ENCODE measurements around the gene RLN3. TPM values are rescaled to one million over a fixed set of nuclear protein-coding genes. Genes with fewer than 3 reads are reported as not detected.
A peak's percentile ranks its signal among the peaks of the same experiment; 100 is the strongest.
"Not testable (repeated sequence)": the region's sequence is repeated elsewhere in the genome, so short reads cannot be mapped to it uniquely, and the experiment has no call there.

RLN3 gene
- total and polyA plus RNA-seq, 2 donors (not counting 1 experiment from before 2014, with no cell fraction given): not detected

GRCh38 chr19:14022469-14022868, 5.5 kb upstream of the RLN3 start:
- peaks cover 5% of the 10 kb centered on the region for H3K4me1 ChIP-seq (ENCODE audit: control insufficient read depth, extremely low read depth, insufficient read depth, low read length)
- H3K27me3 ChIP-seq (ENCODE audit: control insufficient read depth, insufficient read depth, low read length): no peaks in the 10 kb centered on the region
- no peaks in the 10 kb centered on the region for H4K20me1 ChIP-seq (ENCODE audit: control insufficient read depth, extremely low read depth, insufficient read depth, low read length)
- H2AFZ ChIP-seq (ENCODE audit: low read length): no peak overlapping the region
- peak; percentile 33 to 73 for DNase-seq (ENCODE audit: low read depth in 2 of 2)
- H3K79me2 ChIP-seq (ENCODE audit: control insufficient read depth, insufficient read depth, low read length): no peaks in the 10 kb centered on the region
- no peak overlapping the region for H3K4me3 ChIP-seq (replicated peaks in 1 of 4; ENCODE audit: control extremely low read depth in 1 of 4, insufficient read depth in 1 of 4, low read depth in 3 of 4, low read length in 4 of 4)
- H3K27ac ChIP-seq (ENCODE audit: insufficient read depth, low read length): no peak overlapping the region
- H3K4me2 ChIP-seq (ENCODE audit: extremely low read depth, insufficient read depth, low read length): no peak overlapping the region
- no peaks in the 10 kb centered on the region for H3K9me3 ChIP-seq (ENCODE audit: control insufficient read depth, insufficient read depth, low read depth, low read length)
- H3K36me3 ChIP-seq (ENCODE audit: control insufficient read depth, insufficient read depth, low read length): no peaks in the 10 kb centered on the region
- no peak overlapping the region for H3K9ac ChIP-seq (ENCODE audit: insufficient read depth, low read length)
- no peak for TF ChIP-seq EZH2 (IDR thresholded peaks at IDR 0.05; ENCODE audit: low read length, missing control alignments)
- TF ChIP-seq, protein P1, sequence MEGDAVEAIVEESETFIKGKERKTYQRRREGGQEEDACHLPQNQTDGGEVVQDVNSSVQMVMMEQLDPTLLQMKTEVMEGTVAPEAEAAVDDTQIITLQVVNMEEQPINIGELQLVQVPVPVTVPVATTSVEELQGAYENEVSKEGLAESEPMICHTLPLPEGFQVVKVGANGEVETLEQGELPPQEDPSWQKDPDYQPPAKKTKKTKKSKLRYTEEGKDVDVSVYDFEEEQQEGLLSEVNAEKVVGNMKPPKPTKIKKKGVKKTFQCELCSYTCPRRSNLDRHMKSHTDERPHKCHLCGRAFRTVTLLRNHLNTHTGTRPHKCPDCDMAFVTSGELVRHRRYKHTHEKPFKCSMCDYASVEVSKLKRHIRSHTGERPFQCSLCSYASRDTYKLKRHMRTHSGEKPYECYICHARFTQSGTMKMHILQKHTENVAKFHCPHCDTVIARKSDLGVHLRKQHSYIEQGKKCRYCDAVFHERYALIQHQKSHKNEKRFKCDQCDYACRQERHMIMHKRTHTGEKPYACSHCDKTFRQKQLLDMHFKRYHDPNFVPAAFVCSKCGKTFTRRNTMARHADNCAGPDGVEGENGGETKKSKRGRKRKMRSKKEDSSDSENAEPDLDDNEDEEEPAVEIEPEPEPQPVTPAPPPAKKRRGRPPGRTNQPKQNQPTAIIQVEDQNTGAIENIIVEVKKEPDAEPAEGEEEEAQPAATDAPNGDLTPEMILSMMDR (conservative IDR thresholded peaks at IDR 0.05 in 1 of 2, IDR thresholded peaks at IDR 0.05 in 1 of 2; ENCODE audit: low read depth in 1 of 2, low read length in 2 of 2): no peak

DNA sequence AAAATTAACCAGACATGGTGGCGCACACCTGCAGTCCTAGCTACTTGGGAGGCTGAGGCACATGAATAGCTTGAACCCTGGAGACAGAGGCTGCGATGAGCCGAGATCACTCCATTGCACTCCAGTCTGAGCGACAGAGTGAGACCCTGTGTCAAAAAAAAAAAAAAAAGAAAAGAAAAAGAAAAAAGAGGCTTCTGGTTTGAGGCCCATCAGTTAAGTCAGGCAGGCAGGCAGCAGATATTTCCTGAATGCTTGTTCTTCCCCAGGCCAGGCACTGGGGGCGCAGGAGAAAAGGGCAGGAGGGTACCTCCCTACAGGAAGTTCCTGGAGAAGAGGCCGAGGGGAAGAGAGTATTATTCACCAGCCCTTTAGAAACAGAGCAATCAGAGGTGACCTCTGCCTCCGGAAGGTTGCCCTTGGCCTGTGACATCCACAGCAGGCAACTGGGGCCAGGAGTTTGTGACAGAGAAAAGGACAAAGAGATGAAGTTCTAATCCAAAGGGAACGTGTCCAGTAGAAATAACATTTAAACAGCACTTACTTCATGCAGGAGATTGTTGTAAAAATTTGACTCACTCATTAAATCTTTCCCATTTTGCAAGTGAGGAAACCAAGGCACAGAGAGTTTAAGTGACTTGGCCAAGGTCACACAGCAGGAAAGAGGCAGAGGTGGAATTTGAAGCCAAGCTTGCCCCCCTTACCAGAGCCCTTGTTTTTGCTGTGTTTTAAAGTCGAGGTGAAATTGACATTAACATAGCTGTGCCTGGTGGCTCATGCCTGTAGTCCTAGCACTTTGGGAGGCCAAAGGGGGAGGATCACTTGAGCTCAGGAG, 4.3 kb upstream of the RLN3 start:
- Histone ChIP-seq H3K79me2 (ENCODE audit: control insufficient read depth, insufficient read depth, low read length) (no peaks in the 10 kb centered on the region), H3K36me3 (ENCODE audit: control insufficient read depth, insufficient read depth, low read length) (no peaks in the 10 kb centered on the region), H2AFZ (ENCODE audit: low read length) (peak overlapping the region; percentile 54), H3K4me2 (ENCODE audit: extremely low read depth, insufficient read depth, low read length) (no peak overlapping the region), H4K20me1 (ENCODE audit: control insufficient read depth, extremely low read depth, insufficient read depth, low read length) (no peaks in the 10 kb centered on the region), H3K4me1 (ENCODE audit: control insufficient read depth, extremely low read depth, insufficient read depth, low read length) (peaks cover 5% of the 10 kb centered on the region), H3K4me3 (replicated peaks in 1 of 4; ENCODE audit: control extremely low read depth in 1 of 4, insufficient read depth in 1 of 4, low read depth in 3 of 4, low read length in 4 of 4) (no peak overlapping the region), H3K9ac (ENCODE audit: insufficient read depth, low read length) (no peak overlapping the region), H3K27me3 (ENCODE audit: control insufficient read depth, insufficient read depth, low read length) (peaks cover 7% of the 10 kb centered on the region), H3K27ac (ENCODE audit: insufficient read depth, low read length) (no peak overlapping the region), H3K9me3 (ENCODE audit: control insufficient read depth, insufficient read depth, low read depth, low read length) (no peaks in the 10 kb centered on the region)
- TF ChIP-seq EZH2 (IDR thresholded peaks at IDR 0.05; ENCODE audit: low read length, missing control alignments): no peak
- TF ChIP-seq, protein P1 (conservative IDR thresholded peaks at IDR 0.05 in 1 of 2, IDR thresholded peaks at IDR 0.05 in 1 of 2; ENCODE audit: low read depth in 1 of 2, low read length in 2 of 2): peak; percentile 35 to 44
- DNase-seq (ENCODE audit: low read depth in 2 of 2): peak in 1 of 2 donors; percentile 54

DNA sequence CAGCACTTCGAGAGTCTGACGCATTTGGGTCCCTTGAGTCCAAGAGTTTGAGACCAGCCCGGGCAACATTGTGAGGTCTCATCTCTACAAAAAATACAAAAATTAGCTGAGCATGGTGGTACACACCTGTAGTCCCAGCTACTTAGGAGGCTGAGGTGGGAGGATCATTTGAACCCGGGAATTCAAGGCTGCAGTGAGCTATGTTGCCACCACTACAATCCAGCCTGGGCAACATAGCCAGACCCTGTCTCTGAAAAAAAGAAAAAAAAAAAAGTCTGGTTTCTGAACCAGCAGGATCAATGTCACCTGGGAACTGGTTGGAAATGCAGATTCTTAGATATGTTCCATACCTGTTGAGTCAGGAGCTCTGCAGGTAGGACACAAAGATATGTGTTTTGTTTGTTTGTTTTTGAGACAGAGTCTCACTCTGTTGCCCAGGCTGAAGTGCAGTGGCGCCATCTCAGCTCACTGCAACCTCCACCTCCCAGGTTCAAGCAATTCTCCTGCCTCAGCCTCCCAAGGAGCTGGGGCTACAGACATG, 1.2 kb upstream of the RLN3 start:
- H3K4me1 ChIP-seq (ENCODE audit: control insufficient read depth, extremely low read depth, insufficient read depth, low read length); H3K27ac ChIP-seq (ENCODE audit: insufficient read depth, low read length); H3K79me2 ChIP-seq (ENCODE audit: control insufficient read depth, insufficient read depth, low read length); H3K9ac ChIP-seq (ENCODE audit: insufficient read depth, low read length); H3K27me3 ChIP-seq (ENCODE audit: control insufficient read depth, insufficient read depth, low read length); H3K4me2 ChIP-seq (ENCODE audit: extremely low read depth, insufficient read depth, low read length); H3K9me3 ChIP-seq (ENCODE audit: control insufficient read depth, insufficient read depth, low read depth, low read length); H4K20me1 ChIP-seq (ENCODE audit: control insufficient read depth, extremely low read depth, insufficient read depth, low read length); H2AFZ ChIP-seq (ENCODE audit: low read length); H3K4me3 ChIP-seq (replicated peaks in 1 of 4; ENCODE audit: control extremely low read depth in 1 of 4, insufficient read depth in 1 of 4, low read depth in 3 of 4, low read length in 4 of 4); DNase-seq (ENCODE audit: low read depth in 2 of 2); H3K36me3 ChIP-seq (ENCODE audit: control insufficient read depth, insufficient read depth, low read length): not testable (repeated sequence)
